NCI-H345 treated with DMSO at 0.1 percent for 48 hours (cell line): ENCODE measurements around the gene IL12A.

ENCODE experiments used
- DNase-seq: peaks from one replicate; lab custom pipeline; 2025; ENCODE audit not compliant: unreplicated experiment; lab: John Stamatoyannopoulos, UW

IL12A gene

GRCh38 chr3:159988617-159989271 lies at the start of gene IL12A:
Gene IL12A (plus strand): TSS chr3:159988835.
- peak; percentile 10 for DNase-seq

DNA sequence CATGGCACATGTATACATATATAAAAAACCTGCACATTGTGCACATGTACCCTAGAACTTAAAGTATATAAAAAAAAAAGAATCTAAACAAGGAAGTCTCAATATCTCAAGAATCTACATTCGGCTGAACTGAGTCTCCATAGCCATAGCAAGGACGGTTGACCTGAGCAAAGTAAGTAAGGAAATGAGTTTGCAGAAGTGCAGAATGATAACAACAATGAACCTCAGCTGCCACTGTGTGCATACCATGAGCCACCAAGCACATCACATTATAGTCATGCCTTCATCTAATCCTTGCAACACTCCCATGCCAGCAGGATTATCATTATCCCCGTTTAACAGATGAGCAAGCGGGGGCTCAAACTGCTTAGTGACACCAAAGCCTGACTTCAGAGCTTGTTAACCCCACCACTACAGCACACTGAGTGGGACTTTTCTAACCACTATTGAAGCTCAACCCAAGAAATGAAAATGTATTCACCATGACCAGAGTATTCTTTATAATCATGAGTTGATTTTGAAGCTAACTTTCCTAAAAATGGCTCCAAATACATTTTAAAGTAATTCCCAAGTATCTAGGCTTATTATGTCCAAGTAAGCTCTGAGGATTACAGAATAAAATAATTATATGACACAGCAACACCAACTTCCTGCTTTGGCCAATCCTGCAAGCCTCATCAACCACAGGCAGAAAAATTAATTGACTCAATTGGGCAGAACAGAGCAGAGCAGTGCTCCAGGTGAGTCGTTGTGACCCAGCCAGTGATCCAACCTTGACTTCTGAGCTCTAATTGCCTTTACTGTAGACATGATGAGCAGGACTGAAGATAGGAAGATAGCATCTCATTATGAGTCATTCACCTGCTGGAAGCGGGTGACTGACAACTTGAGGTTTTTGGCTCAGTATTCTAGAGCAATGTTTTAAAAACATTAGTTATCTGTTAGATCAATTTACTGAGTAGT lies 47.3 kb upstream of the IL12A start:
- DNase-seq: no peak

- no peak for DNase-seq
Measured at GRCh38 chr3:159944781-159945180, 43.9 kb upstream of the IL12A start.

GRCh38 chr3:159945930-159946329 lies 42.7 kb upstream of the IL12A start:
- no peak for DNase-seq

DNA sequence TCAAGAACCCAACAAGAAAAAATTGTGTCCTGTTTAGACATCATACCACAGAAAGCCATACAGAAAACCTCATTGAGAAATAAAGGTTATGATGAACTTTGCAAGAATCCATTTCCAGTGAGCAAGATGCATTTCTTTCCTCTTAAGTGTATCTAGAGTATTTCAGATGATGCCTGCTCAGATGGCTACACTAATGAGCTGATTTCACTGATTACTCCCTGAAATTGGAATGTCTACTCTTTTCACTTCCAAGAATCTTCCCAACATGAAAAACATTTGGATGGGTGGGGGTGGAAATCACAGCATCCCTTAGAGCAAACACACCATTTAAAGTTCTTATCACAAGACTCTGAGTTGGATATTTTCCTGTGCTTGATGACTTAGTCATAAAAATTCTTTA lies 41.4 kb upstream of the IL12A start:
- DNase-seq: no peak

GRCh38 chr3:159948429-159949144 lies 40.0 kb upstream of the IL12A start:
- no peak for DNase-seq

- no peak for DNase-seq
Measured at GRCh38 chr3:159950156-159950898, 38.3 kb upstream of the IL12A start.

DNA sequence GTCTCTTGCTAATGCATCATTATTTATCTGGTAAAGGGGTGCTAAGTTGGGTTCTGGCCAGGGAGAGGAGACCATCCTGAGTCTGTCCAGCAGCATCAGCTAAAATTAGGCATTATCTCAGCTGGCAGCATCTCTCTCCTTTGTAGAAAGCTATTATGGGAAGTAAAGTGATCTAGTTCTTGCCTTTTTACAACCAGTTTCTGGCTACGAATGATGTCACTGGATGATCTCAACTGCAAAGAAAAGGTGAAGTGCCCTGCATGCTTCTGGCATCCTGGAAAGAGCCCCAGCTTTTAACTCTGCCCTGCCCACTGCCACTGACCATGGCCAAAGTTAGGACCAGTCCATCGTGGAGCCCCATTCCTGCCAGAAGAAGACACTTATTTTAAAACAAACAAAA lies 37.1 kb upstream of the IL12A start:
- DNase-seq: no peak

DNA sequence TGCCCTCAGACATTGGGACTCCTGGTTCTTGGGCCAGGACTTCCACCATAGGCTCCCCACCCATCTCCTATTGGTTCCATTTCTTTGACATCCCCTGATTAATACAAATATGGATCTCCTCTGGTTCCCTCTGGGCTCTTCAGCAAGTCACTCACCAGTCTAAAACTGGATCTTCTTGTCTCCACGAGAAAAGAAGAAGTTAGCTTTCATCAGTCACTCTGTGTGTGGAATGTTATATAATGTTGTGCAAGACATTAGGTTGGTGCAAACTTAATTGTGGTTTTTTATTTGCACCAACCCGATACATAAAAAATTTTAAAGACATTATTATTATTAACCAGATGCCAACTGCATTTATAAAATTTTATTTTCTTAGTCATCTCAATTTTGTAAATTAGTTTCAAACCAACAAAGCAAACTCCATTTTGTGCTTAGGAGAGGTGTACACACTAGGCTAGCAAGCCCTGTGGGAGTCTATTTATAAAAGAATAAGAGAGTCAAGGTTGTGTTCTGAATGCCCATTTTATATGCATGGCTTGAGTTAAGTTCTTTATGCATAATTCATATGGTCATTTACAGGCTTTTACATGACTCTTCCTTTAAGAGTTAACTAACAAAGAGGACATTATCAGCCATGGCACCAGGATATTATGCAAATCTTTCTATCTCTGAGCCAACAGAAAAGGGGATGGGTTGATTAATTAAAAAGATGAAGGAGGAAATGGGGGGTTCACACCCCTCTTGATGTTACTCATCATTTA lies 35.1 kb upstream of the IL12A start:
- DNase-seq: no peak

- no peak for DNase-seq
Measured at GRCh38 chr3:159960188-159961148, 28.2 kb upstream of the IL12A start.

DNA sequence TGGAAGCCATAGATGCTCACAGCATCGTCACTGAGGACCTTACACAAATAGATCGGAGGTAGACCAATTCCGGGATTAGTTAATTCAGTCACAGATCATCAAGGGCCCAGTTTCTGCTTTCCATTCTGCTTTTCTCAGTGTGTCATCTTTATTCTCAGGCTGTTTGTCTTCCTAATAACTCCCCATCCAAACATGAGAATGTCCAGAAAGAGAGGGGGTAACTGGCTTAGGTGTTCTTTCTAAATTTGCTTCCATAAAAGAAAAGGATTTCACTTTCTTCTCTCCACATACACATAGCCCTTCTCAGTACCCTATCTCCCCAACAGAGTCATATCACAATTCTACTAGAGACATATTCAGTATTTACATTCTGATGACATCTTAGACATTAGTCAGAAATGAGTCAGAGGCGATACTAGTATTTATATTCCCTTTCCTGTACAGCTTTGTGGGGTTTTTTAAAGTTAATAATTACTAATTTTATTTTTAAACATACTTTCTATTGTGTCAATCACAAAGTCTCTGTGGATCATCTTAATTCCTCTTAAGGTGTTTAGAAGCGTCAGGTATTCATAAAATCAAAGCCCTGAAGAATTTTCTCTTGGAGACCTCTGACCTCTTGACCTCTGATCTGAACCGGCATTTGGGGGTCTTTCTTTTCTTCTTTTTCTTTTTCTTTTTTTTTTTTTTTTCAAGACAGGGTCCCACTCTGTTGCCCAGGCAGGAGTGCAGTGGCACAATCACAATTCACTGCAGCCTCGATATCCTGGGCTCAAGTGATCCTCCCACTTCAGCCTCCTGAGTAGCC lies 24.3 kb upstream of the IL12A start:
- DNase-seq: no peak

GRCh38 chr3:159971311-159971710 lies 17.3 kb upstream of the IL12A start:
- no peak for DNase-seq

DNA sequence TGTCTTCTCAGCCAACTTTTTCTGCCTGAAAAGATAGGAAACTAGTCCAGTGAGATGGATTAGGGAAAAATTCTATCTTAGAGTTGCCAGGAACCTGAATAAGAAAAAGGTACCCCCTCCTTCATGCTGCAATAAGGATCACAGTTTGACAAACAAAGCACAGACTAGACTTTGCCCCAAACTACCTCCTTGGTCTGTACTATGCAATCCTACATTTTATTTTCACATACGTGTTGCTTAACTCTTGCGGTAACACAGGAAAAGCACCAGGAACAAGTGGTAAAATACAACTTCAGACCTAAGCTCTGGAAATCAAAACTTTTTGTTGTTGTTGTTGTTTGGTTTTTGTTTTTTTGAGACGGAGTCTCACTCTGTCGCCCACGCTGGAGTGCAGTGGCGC lies 11.3 kb upstream of the IL12A start:
- no peak for DNase-seq

DNA sequence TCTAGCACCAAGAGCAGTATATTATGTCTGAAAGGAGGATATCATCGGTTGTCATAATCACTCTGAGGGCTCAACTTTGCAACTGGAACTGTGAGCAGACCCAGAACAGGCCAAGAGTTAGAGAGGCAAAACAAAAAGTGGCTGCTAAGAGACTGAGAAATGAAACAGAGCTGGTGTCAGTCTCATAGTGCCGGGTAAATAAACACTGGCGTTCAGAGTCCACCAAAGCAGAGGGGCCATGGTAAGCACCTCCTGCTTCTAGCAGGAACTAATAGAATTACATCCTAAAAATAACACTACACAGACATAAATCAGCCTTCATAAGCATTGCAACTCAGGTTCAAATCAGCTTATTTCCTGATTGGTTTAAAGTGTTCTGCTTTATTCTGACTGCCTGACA lies 10.3 kb upstream of the IL12A start:
- no peak for DNase-seq

DNA sequence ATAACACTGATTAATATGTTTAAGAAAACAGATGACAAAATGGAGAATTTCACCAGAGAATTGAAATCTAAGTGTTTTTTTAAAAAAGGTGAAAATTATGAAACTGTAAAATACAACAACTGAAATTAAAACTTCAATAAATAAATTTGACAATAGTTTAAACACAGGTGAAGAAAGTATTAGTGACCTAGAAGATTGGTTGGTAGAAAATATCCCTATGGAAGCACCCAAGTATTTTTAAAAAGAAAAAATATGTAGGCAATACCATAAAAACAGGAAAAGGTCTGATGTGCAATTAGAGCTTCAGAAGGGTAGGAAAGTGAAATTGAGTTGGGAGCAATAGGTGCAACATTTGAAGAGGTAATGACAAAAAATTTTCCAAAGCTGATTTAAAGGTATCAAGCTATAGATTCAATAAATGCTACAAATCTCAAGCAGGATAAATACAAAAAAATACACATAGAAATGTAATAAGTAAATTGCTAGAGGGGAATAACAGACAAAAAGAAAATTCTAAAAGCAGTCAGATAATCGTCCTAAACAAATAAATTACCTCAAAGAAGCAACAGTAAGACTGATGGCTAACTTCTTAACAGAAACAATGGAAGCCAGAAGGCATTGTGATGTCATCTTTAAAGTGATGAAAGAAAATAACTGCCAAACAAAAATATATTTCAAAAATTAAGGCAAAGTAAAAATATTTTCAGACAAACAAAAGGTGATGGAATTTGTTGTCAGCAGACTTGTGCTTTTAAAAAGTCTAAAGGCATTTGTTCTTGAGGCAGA lies 9.5 kb upstream of the IL12A start:
- no peak for DNase-seq

DNA sequence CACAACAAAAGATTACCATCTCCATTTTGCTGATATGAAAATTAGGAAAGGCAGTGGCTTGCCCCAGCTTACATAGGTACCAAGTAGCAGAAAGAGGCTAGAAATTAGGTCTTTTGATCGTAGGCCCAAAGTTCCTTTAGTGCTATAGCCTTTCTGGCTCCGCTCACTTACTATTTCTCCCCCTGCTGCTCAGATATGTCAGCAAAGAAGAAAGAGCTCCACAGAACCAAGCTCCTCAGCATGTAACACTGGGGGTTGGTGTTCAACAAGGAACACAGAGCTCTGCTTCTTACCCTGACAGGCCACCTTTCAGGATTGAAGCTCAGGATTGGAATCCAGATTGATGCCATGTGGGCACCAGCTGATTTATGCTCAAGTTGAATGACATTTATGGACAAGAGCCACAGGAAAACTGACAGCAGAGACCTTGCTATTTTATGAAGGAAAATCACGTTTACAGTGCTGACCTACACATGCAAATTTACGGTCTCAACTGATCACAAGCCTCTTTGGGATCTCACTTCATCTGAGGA lies 6.1 kb upstream of the IL12A start:
- DNase-seq: no peak

- DNase-seq: no peak
Measured at GRCh38 chr3:159987291-159987711, 1.3 kb upstream of the IL12A start.
